Body of pancreas (tissue), 4 donors: ENCODE results near the gene KCNN3. TPM values are rescaled to one million over a fixed set of nuclear protein-coding genes. Genes with fewer than 3 reads are reported as not detected.

Source experiments
- ATAC-seq: fragments of 150-250 bp; one replicate; pipeline ENCODE4 v1.9.1; 2016
- DNase-seq, 4 donors: peaks; one replicate each; pipeline ENCODE4 v3.0.0-alpha.2; 2019
- H3K27ac ChIP-seq, 4 donors: fragments of 200-600 bp; sonication (generic); 1 replicate in 3 of 4; 2 replicates in 1 of 4; pipeline versions ENCODE4 v1.5.1 to v1.6.1; 2016 to 2019; ENCODE audit warnings: mild to moderate bottlenecking in 1 of 4, mixed read lengths in 1 of 4, moderate library complexity in 1 of 4
- H3K27me3 ChIP-seq, 2 donors: fragments of 200-600 bp; sonication (generic); one replicate each; pipeline ENCODE4 v1.6.0; 2016; ENCODE audit warnings: mild to moderate bottlenecking in 1 of 2
- H3K36me3 ChIP-seq, 2 donors: fragments of 200-600 bp; sonication (generic); replicated peaks in 1 of 2; 2 replicates each; pipeline ENCODE4 v1.5.1; 2016; ENCODE audit warnings: low read depth in 2 of 2; ENCODE audit not compliant: insufficient read depth in 1 of 2
- H3K4me1 ChIP-seq: fragments of 200-600 bp; sonication (generic); one replicate; pipeline ENCODE4 v1.6.0; 2016
- H3K4me3 ChIP-seq, 2 donors: fragments of 200-600 bp; sonication (generic); 1 replicate in 1 of 2; 2 replicates in 1 of 2; pipeline ENCODE4 v1.5.1; 2016 to 2019
- H3K9me3 ChIP-seq, 3 donors: fragments of 200-600 bp; sonication (generic); 1 replicate in 2 of 3; 2 replicates in 1 of 3; pipeline ENCODE4 v1.5.1; 2016
- CTCF ChIP-seq, 7 experiments: fragments of 450-650 bp in 4 of 7; fragments of 200-600 bp in 3 of 7; sonication (generic) in 3 of 7; IDR thresholded peaks; one replicate each; pipeline ENCODE4 v1.5.1; 2016 to 2019; ENCODE audit warnings: antibody characterized with exemption in 7 of 7
- POLR2A ChIP-seq, 3 donors: fragments of 450-650 bp; IDR thresholded peaks; one replicate each; pipeline ENCODE4 v1.6.1; 2016; ENCODE audit warnings: antibody characterized with exemption in 3 of 3, mild to moderate bottlenecking in 2 of 3
- whole genome bisulfite sequencing, 2 donors: methylation state at CpG; one replicate each; pipeline ENCODE4 v1.1.5; 2017; 5-methylcytosine and 5-hydroxymethylcytosine counted together
- intact Hi-C: fragments of 100-400 bp; cut with DNase I; formaldehyde crosslinking; loops from one replicate; pipeline ENCODE4 v1.15.1; 2023
- total RNA-seq, 2 donors: library from RNA; depleted of rRNA; stranded (reverse); fragments of >200 nt; gene quantifications; one replicate each; pipeline ENCODE4 v1.1.0, GENCODE V29; 2016

Gene KCNN3
- total RNA-seq, 2 donors from 2014 or later = 0.33 to 1.6 TPM

DNA sequence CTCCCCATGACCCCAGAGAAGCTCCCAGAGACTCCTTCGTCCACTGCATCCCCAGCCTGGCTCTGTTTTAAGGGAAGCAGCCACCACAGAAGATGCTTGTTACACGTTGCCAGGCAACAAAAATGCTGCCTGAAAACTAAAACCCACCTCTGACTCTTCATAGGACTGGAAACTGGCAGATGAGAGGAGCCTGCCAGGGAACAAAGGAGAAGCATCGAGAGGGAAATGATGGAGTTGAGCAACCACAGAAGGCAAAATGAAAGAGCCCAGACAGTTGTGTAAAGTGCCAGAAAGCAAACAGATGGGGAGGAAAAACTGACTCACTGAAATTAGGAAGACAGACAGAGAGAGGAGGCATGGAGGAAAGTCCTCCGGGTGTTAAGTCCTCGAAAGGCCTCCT, 118.4 kb downstream of the KCNN3 start:
- no peak overlapping the region for H3K27ac ChIP-seq
- no peak overlapping the region for H3K4me3 ChIP-seq
- 34 to 45% methylated on average over 5 of the region's 5 CpGs for WGBS, 2 donors
- TF ChIP-seq CTCF (IDR thresholded peaks at IDR 0.05) (no peak), POLR2A (IDR thresholded peaks at IDR 0.05) (no peak)
- no peaks in the 10 kb centered on the region for H3K4me1 ChIP-seq
- no peaks in the 10 kb centered on the region for H3K9me3 ChIP-seq
- ATAC-seq (peak; percentile 21), DNase-seq (peak in 1 of 4 donors; percentile 42)
- intact Hi-C loops = no loop called here
- no peaks in the 10 kb centered on the region for H3K27me3 ChIP-seq
- no peaks in the 10 kb centered on the region for H3K36me3 ChIP-seq

DNA sequence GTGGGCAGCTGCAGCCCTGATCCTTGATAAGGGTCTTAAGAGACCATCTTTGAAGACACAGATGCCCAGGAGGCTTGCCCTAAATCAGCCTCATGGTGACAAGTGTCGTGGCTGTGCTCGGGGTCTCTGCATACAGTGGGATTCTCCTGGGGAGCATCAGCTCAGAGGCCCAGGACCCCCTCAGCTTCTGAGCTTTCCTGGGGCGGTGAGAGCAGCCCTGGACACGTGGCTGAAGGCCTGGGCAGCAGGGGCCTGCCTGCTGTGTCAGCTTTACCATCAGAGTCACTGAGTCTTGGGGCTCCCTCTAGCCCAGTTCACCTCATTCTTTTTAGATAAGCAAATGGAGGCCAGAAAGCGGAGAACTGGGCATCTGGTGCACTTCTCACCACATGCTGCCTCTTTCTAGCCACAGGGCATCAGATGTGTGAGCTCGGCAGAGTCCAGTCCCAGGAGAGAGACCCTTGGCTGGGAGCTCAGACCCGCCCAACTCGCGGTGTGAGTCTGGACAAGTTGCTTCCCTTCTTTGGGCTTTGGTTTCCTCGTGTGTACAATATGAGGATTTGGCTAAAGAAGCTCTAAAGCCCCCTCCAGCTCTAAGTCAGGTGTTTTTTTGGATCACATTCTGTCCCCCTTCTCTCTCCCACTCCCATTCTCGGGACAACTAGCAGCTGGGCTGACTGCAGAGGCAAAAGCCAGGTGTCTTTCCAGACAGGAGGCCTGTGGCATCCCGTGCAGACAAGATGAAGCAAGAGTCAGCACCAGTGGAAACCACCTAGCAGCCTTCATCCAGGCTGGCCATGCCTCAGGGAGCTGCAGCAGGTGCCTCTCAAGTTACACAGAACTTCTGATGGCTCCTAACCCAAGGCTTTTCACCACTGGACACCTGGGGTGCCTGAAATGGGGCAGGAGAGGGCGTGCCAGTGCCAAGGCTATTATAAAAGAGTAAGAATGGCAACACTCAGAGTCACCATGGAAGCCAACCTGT, 119.1 kb downstream of the KCNN3 start:
- Histone ChIP-seq H3K9me3 (no peaks in the 10 kb centered on the region), H3K36me3 (no peaks in the 10 kb centered on the region), H3K27ac (no peak overlapping the region), H3K4me3 (no peak overlapping the region), H3K27me3 (no peaks in the 10 kb centered on the region), H3K4me1 (no peaks in the 10 kb centered on the region)
- DNase-seq = no peak
- intact Hi-C loops = no loop called here
- 70% methylated on average over 6 to 13 of the region's 13 CpGs for WGBS, 2 donors
- no peak for TF ChIP-seq POLR2A (IDR thresholded peaks at IDR 0.05)
- no peak for TF ChIP-seq CTCF (IDR thresholded peaks at IDR 0.05)
- no peak for ATAC-seq

DNA sequence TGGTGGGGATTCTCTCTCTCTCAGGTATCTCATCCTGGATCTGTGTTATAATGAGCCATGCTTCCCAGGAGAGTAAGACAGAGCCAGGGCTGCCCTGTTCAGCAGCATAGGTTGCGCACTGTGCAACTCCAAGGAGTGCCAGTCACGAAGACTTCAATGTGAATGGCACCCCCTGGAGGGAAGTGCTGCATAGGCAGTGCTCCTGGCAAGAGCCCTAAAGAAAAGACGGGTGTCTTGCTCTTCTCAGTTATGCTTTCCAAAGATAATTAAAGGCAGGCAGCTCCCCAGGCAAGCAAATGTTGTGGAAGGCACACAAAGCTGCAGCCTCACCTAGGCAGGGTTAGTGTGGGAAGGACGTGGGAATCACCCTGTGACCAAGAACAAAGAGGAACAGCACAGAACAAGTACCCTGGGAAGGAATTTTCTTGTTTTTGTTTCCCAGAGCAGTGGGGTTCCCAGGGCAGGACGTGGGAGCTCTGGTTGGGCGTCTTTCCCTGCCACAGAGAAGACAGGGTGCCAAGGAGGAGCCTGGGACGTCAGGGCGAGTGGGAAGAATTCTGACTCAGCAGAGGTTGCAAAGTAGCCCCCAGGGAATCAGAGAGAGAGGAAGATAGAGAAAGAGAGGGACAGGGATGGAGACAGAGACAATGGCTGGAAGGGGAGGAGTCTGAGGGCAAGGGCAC, 120.9 kb downstream of the KCNN3 start:
- DNase-seq (no peak), ATAC-seq (no peak)
- H3K36me3 ChIP-seq = no peaks in the 10 kb centered on the region
- WGBS, 2 donors = 47 to 48% methylated on average over 7 to 8 of the region's 8 CpGs
- intact Hi-C loops = no loop called here
- H3K27me3 ChIP-seq = no peaks in the 10 kb centered on the region
- TF ChIP-seq POLR2A (IDR thresholded peaks at IDR 0.05) (no peak), CTCF (IDR thresholded peaks at IDR 0.05) (no peak)
- no peak overlapping the region for H3K27ac ChIP-seq
- H3K9me3 ChIP-seq = no peaks in the 10 kb centered on the region
- H3K4me1 ChIP-seq = no peaks in the 10 kb centered on the region
- H3K4me3 ChIP-seq = no peak overlapping the region

DNA sequence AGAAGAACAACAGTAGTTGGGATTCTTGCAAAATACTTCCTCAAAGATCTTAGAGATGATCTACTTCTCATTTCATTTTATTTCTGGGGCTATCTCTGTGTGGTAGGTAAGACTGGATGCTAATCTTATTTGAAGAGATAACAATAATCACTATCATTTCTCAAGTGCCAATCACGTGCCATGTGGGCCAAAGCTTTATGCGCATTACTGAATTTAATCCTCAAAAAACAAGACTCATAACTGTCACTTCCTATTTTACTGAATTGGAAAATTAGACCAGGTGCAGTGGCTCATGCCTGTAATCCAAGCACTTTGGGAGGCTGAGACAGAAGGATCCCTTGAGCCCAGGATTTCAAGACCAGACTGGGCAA, 121.7 kb downstream of the KCNN3 start:
- intact Hi-C loops = no loop called here
- Histone ChIP-seq H3K27ac (no peak overlapping the region), H3K27me3 (no peaks in the 10 kb centered on the region)

More for the DNA sequence above, 121.7 kb downstream of the KCNN3 start:
- Histone ChIP-seq H3K36me3 (no peaks in the 10 kb centered on the region), H3K9me3 (no peaks in the 10 kb centered on the region), H3K4me3 (no peak overlapping the region), H3K4me1 (no peaks in the 10 kb centered on the region)
- no peak for DNase-seq
- TF ChIP-seq POLR2A (IDR thresholded peaks at IDR 0.05) (no peak), CTCF (IDR thresholded peaks at IDR 0.05) (no peak)
- ATAC-seq = no peak
- WGBS, 2 donors = 55 to 58% methylated on average over 2 of the region's 2 CpGs
